GM12878 (cell line): ENCODE results near the gene MEF2D. TPM values are rescaled to one million over a fixed set of nuclear protein-coding genes. Genes with fewer than 3 reads are reported as not detected.

Source experiments
- ATAC-seq: fragments of 200-7000 bp; cut with Tn5 transposase; 3 replicates; pipeline ENCODE4 v1.9.1; 2020; ENCODE audit warnings: mild to moderate bottlenecking, moderate library complexity
- BruUV-seq: library from RNA; stranded (reverse); fragments of 400-500 nt; replicated peaks from 2 replicates; lab custom pipeline; 2021; lab: Mats Ljungman, UMichigan
- CTCF ChIA-PET: fragments of 300-600 bp; sonication (Branson Sonifier 250); formaldehyde crosslinking; extraction: SDS; loops from one replicate; lab custom pipeline; 2021; ENCODE audit warnings: inconsistent platforms; lab: Yijun Ruan, JAX
- POLR2A ChIA-PET: fragments of 350-600 bp; formaldehyde crosslinking; extraction: SDS; loops from one replicate; lab custom pipeline; 2021; ENCODE audit warnings: inconsistent platforms; lab: Charles Lee
- RAD21 ChIA-PET: fragments of 300-600 bp; sonication (Branson Sonifier 250); formaldehyde crosslinking; loops from one replicate; lab custom pipeline; 2023; ENCODE audit warnings: antibody characterized with exemption; ENCODE audit not compliant: unreplicated experiment; lab: Charles Lee
- SMC1A ChIA-PET: fragments of 300-600 bp; sonication (Branson Sonifier 250); formaldehyde crosslinking; loops from one replicate; lab custom pipeline; 2023; ENCODE audit not compliant: unreplicated experiment, uncharacterized antibody; lab: Charles Lee
- DNase-seq: peaks from one replicate; pipeline ENCODE4 v3.0.0-alpha.2; 2011; ENCODE audit warnings: low read depth, low spot score
- FAIRE-seq: peaks from 3 replicates; lab custom pipeline; 2011; peaks lifted over from hg19 to GRCh38; lab: Jason Lieb, UNC
- H2AFZ ChIP-seq: 2 replicates; pipeline ENCODE4 v1.6.0; 2011; ENCODE audit warnings: low read depth, low read length, control low read depth; ENCODE audit not compliant: control insufficient read depth
- H3K27ac ChIP-seq: 2 replicates; pipeline ENCODE4 v1.5.1; 2011; ENCODE audit warnings: control low read depth; ENCODE audit not compliant: control insufficient read depth, insufficient read depth
- H3K27me3 ChIP-seq, 2 experiments: replicated peaks in 1 of 2; 2 replicates each; pipeline versions ENCODE4 v1.6.0 to v1.6.1; 2011; ENCODE audit warnings: low read length in 1 of 2; ENCODE audit not compliant: control insufficient read depth in 2 of 2, insufficient read depth in 2 of 2
- H3K36me3 ChIP-seq, 2 experiments: 2 replicates each; pipeline ENCODE4 v1.5.1; 2011; ENCODE audit warnings: low read length in 1 of 2; ENCODE audit not compliant: control insufficient read depth in 2 of 2, insufficient read depth in 2 of 2
- H3K4me1 ChIP-seq: 2 replicates; pipeline ENCODE4 v1.6.1; 2011; ENCODE audit warnings: mild to moderate bottlenecking, low read length, moderate library complexity, mixed read lengths; ENCODE audit not compliant: control insufficient read depth, insufficient read depth
- H3K4me2 ChIP-seq: 2 replicates; pipeline ENCODE4 v1.6.0; 2011; ENCODE audit warnings: control low read depth; ENCODE audit not compliant: control insufficient read depth, insufficient read depth
- H3K4me3 ChIP-seq: fragments of 200-600 bp; sonication (generic); 2 replicates; pipeline ENCODE4 v1.5.1; 2016
- H3K79me2 ChIP-seq: 2 replicates; pipeline ENCODE4 v1.6.0; 2011; ENCODE audit warnings: low read length; ENCODE audit not compliant: control insufficient read depth, insufficient read depth
- H3K9ac ChIP-seq: 2 replicates; pipeline ENCODE4 v1.8.0; 2011; ENCODE audit warnings: low read length, control low read depth, mixed read lengths; ENCODE audit not compliant: control insufficient read depth, insufficient read depth
- H3K9me3 ChIP-seq: replicated peaks from 3 replicates; pipeline ENCODE4 v1.5.1; 2011; ENCODE audit warnings: mild to moderate bottlenecking, low read length; ENCODE audit not compliant: control insufficient read depth, insufficient read depth
- H4K20me1 ChIP-seq: 2 replicates; pipeline ENCODE4 v1.6.0; 2011; ENCODE audit not compliant: control insufficient read depth, insufficient read depth
- ATF2 ChIP-seq: IDR thresholded peaks from 2 replicates; pipeline ENCODE4 v1.6.1; 2012; ENCODE audit warnings: low read length, inconsistent platforms
- ATF3 ChIP-seq: IDR thresholded peaks from 2 replicates; pipeline ENCODE4 v1.6.1; 2011; ENCODE audit warnings: low read depth, mild to moderate bottlenecking, low read length, moderate library complexity, borderline replicate concordance; ENCODE audit errors: extremely low read depth
- EZH2 ChIP-seq: IDR thresholded peaks from 2 replicates; pipeline ENCODE4 v1.6.1; 2012; ENCODE audit warnings: low read depth, mild to moderate bottlenecking, control low read depth, inconsistent platforms, low read length, borderline replicate concordance; ENCODE audit not compliant: control insufficient read depth
- HDGF ChIP-seq: fragments of 450-650 bp; IDR thresholded peaks from 2 replicates; pipeline ENCODE4 v1.6.1; 2016; ENCODE audit warnings: antibody characterized with exemption
- MTA3 ChIP-seq: IDR thresholded peaks from 2 replicates; pipeline ENCODE4 v1.6.1; 2012; ENCODE audit warnings: low read length, inconsistent platforms, borderline replicate concordance
- NR2F1 ChIP-seq: fragments of 450-650 bp; conservative IDR thresholded peaks from 2 replicates; pipeline ENCODE4 v1.6.1; 2017; ENCODE audit warnings: mild to moderate bottlenecking
- PAX5 ChIP-seq: IDR thresholded peaks from 2 replicates; pipeline ENCODE4 v1.6.1; 2011; ENCODE audit warnings: low read depth, low read length, borderline replicate concordance
- PAX8 ChIP-seq: fragments of 450-650 bp; IDR thresholded peaks from 2 replicates; pipeline ENCODE4 v1.6.1; 2017; ENCODE audit warnings: mild to moderate bottlenecking, moderate library complexity
- POLR2AphosphoS5 ChIP-seq: IDR thresholded peaks from 2 replicates; pipeline ENCODE4 v1.6.1; 2011; ENCODE audit warnings: mild to moderate bottlenecking, low read length, inconsistent platforms
- RAD21 ChIP-seq: IDR thresholded peaks from 2 replicates; pipeline ENCODE4 v1.6.1; 2011; ENCODE audit warnings: mild to moderate bottlenecking, low read depth, low read length, moderate library complexity; ENCODE audit not compliant: insufficient read depth
- SPI1 ChIP-seq: IDR thresholded peaks from 2 replicates; pipeline ENCODE4 v1.6.1; 2011; ENCODE audit warnings: low read depth, mild to moderate bottlenecking, low read length, moderate library complexity, borderline replicate concordance; ENCODE audit not compliant: insufficient read depth
- ZNF384 ChIP-seq: IDR thresholded peaks from 2 replicates; pipeline ENCODE4 v1.6.1; 2012; ENCODE audit warnings: low read depth, mild to moderate bottlenecking, low read length, improper control_type of control experiment, borderline replicate concordance
- ZNF687 ChIP-seq: fragments of 450-650 bp; IDR thresholded peaks from 2 replicates; pipeline ENCODE4 v1.6.1; 2017; ENCODE audit warnings: mild to moderate bottlenecking, moderate library complexity
- WGBS: methylation state at CpG from one replicate; pipeline ENCODE4 v1.1.6; 2016; ENCODE audit warnings: low lambda C conversion rate; ENCODE audit not compliant: insufficient replicate concordance, insufficient coverage; ENCODE audit errors: missing lambda C conversion rate; 5-methylcytosine and 5-hydroxymethylcytosine counted together
- in situ Hi-C: fragments of 300-500 bp; cut with MboI; formaldehyde crosslinking; loops from 9 replicates; pipeline ENCODE4 v1.14.3; 2018; ENCODE audit warnings: mixed read lengths
- intact Hi-C: fragments of 100-400 bp; cut with micrococcal nuclease; formaldehyde crosslinking; loops from one replicate; pipeline ENCODE4 v1.14.2; 2022; ENCODE audit not compliant: unreplicated experiment
- polyA plus RNA-seq, 11 experiments: library from polyadenylated mRNA; depleted of rRNA in 4 of 11; unstranded in 6 of 11; stranded (reverse) in 5 of 11; fragments of >200 nt; fragmentation: Nextera tagmentation in 4 of 11; fragmentation: Illumina TruSeq in 1 of 11; extraction: Ambion mirVana in 4 of 11; extraction: Trizol in 1 of 11; gene quantifications; 1 replicate in 1 of 11; 2 replicates in 10 of 11; pipeline versions ENCODE4 v1.2.1 to v1.2.3, GENCODE V29; 2011 to 2016; ENCODE audit warnings: inconsistent platforms in 2 of 11, missing spikeins in 2 of 11, low read depth in 1 of 11
- total RNA-seq, 4 experiments: library from RNA; depleted of rRNA in 3 of 4; stranded (reverse); fragments of >200 nt in 3 of 4; fragmentation: Illumina TruSeq in 1 of 4; extraction: Trizol in 1 of 4; gene quantifications; 2 replicates each; pipeline versions ENCODE4 v1.2.1 to v1.2.3, GENCODE V29; 2013 to 2021

The MEF2D gene
- total and polyA plus RNA-seq, 10 of the 15 experiments (the other 5 are each of a cell fraction or from before 2014, with no cell fraction given) = 0.61 to 53.0 (median 15.2) TPM

- TF ChIP-seq ATF2 = no peak
- no peak for TF ChIP-seq RAD21
These were observed 76.9 kb downstream of the MEF2D start (continued) for GRCh38 chr1:156423422-156424352.

GRCh38 chr1:156422602-156423091 lies 77.9 kb downstream of the MEF2D start:
- POLR2A ChIA-PET = no interaction called here
- ATAC-seq = no peak
- Histone ChIP-seq H3K4me1 (peaks cover 8% of the 10 kb centered on the region), H3K9ac (no peak overlapping the region), H2AFZ (no peak overlapping the region), H3K4me3 (no peak overlapping the region), H3K79me2 (no peaks in the 10 kb centered on the region), H3K9me3 (no peaks in the 10 kb centered on the region), H3K27me3 (peaks cover 6 to 18% of the 10 kb centered on the region in 2 experiments), H4K20me1 (no peaks in the 10 kb centered on the region), H3K36me3 (no peaks in the 10 kb centered on the region), H3K27ac (no peak overlapping the region), H3K4me2 (no peak overlapping the region)
- CTCF ChIA-PET = interaction anchor here (1.3 to 3.5 kb wide), 2 partner anchors 37 to 190 kb away, joined by 3 to 18 read pairs; no protein-coding TSS in a partner anchor
- no TSS peak for BruUV-seq
- RAD21 ChIA-PET = interaction anchor here (0.9 to 1.4 kb wide), 2 partner anchors 23 to 37 kb away, joined by 3 read pairs; no protein-coding TSS in a partner anchor
- in situ Hi-C loops (no loop called here), intact Hi-C loops (no loop called here)
- no peak for TF ChIP-seq ATF3
- no peak for TF ChIP-seq EZH2
- TF ChIP-seq ATF2 = no peak
- no peak for TF ChIP-seq MTA3
- TF ChIP-seq ZNF687 = no peak
- TF ChIP-seq ZNF384 = no peak
- no peak for TF ChIP-seq NR2F1
- no peak for TF ChIP-seq PAX8
- no peak for TF ChIP-seq POLR2AphosphoS5
- no peak for TF ChIP-seq SPI1
- no peak for TF ChIP-seq HDGF
- TF ChIP-seq PAX5 = no peak
- no peak for FAIRE-seq
- SMC1A ChIA-PET = interaction anchor here (2.9 kb wide), 1 partner anchor 37 kb away, joined by 10 read pairs; no protein-coding TSS in a partner anchor
- DNase-seq = no peak
- WGBS = 27% methylated on average over 15 of the region's 15 CpGs
